Myocyte (in vitro differentiated cells): ENCODE data around the gene IRF4. TPM values are rescaled to one million over a fixed set of nuclear protein-coding genes. Genes with fewer than 3 reads are reported as not detected.
A peak's percentile ranks its signal among the peaks of the same experiment; 100 is the strongest.
"Not testable (repeated sequence)": the region's sequence is repeated elsewhere in the genome, so short reads cannot be mapped to it uniquely, and the experiment has no call there.

Source experiments
- DNase-seq: peaks from one replicate; pipeline ENCODE4 v3.0.0-alpha.2; 2012; ENCODE audit warnings: low read depth
- total RNA-seq: library from RNA; depleted of rRNA; stranded (reverse); fragments of >200 nt; gene quantifications from 2 replicates; pipeline ENCODE4 v1.2.3, GENCODE V29; 2014

The IRF4 gene
- total RNA-seq, 1 donor from 2014 or later, result not detected

- peak; percentile 48 for DNase-seq
These were observed 24.9 kb upstream of the IRF4 start for GRCh38 chr6:366389-367297.

GRCh38 chr6:367298-367794 is 24.2 kb upstream of the IRF4 start:
- no peak for DNase-seq

DNA sequence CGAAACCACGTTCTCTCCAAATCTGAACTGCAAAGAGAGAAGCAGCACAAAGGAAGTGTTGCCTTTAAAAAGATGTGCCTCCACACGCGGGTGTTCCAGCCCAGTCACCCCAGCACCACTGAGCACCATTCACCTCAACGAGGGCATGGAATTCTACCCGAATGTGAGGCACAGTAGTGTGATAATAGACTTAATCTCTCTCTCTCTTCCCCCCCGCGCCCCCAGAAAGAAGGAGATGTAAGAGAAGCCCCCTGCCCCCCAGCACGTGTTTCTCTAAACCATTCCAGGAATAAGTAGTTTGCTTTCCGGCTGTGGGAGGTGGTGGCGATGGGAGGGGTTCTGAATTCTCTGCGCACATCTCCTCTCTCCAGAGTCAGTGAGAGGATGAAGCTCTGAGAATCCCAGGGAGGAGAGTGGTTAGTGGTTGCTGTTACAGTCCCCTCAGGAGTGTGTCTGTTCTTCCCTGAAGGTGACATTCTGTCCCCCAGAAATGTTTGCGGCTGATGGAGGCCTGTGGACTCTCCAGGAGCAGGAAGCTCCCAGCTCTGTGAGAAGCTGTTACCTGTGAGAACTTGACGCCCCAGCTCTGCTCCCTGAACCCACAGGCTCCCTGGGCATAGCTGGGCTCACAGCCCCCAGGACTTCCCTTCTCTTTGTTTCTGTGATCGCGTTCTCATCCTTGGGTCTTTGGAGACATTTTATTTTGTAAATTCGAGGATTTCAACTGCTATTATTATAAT is 23.5 kb upstream of the IRF4 start:
- DNase-seq, result no peak

DNA sequence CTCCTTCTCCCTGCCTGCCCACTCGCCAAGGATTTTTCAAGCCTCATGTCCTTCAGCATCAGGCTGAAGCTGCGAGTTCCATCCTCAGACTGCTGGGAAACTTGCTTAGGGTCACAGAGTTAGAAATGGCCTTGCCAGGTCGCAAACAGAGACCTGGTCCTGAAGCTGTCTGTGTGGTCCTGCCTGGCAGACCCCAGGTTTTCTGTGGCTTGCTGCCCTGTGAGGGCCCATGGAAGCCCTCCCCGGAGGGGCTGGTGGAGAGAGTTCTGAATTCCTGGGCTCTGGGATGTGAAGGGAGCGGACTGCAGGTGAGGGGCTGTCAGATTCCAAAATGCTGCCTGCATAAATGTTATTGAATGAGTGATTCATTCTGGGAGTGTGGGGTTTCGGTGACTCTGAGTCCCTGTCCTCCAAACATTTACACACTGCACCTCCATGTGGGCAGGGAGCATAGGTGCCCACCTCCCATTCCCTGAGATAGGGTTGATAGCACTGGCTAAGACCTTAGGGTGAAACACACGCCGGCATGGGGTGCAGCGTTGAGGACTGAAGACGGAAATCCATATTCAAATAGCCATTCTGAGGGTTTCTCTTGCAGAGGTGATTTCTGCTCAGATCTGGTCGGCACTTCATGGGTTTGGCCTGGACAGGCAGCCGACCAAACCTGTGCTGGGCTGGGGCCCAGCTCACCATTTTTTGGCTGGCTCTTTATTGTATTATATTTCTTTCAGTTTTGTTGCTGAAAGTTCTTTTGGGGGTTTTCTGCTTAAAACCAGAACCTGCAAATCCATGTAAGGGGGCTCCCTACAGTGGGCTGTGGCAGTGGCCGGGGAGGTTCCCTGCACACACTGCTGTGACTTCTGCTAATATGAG is 21.8 kb upstream of the IRF4 start:
- DNase-seq, result no peak

DNA sequence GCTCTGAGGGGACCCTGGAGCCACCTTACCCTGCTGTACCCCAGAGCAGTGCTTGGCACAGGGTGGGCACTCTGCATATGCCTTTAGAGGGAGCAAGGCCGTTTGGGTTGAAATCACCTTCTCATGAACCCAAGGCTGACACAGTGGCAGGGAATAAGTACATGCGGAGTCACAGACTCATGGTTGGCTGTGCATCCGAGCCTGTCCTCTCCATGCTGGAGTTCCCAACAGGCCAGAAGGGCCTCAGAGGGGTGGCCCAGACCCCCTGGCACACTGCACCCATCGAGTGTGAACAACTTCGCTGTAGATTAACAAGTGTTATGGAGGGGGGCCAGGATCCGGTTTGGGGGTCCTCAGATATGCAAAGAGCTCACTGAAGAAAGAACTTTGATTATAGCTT is 21.0 kb upstream of the IRF4 start:
- DNase-seq, result no peak

GRCh38 chr6:371851-372250 is 19.7 kb upstream of the IRF4 start:
- DNase-seq, result not testable (repeated sequence)

DNA sequence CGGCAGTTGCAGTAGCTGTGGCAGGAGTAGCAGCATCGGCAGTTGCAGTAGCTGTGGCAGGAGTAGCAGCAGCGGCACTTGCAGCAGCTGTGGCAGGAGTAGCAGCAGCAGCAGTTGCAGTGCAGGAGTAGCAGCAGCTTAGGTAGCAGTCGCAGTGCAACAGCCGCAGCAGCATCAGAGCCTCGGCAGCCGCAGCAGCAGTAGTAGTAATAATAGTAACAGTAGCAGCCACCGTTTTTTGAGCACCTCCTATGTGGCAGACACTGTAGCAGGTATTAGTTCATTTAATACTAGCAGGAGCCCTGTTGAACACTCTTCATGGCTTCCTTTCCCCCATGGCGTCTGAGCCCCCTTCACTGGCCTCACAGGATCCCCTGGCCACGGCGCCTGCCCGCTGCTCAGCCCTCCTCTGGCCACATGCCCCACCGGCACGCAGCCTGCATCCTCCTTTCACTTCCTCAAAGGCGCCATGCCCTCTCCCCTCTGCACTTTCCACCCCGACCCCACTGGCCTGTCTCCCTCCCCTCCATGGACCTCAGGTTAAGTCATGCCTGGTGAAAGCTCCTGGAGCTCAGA is 19.1 kb upstream of the IRF4 start:
- DNase-seq, result no peak

GRCh38 chr6:373031-373430 is 18.5 kb upstream of the IRF4 start:
- no peak for DNase-seq

GRCh38 chr6:373773-374724 is 17.5 kb upstream of the IRF4 start:
- DNase-seq, result no peak

DNA sequence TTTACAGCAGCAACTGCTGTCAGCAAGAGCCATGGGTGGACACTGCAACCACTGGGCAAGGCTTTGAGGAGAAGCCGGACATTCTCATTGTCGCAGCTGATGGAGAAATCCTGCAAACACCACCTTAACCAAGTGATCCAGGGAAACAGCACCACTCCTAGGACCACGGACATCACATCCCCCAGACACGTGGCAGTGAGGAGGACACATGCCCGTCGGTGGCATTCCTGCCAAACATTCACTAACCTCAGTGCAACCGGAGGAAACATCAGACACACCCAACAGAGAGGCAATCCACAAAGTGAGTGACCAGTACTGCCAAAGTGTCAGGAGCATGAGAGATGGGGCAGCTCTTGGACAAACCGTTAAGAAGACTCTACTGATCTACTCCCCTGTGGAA is 16.6 kb upstream of the IRF4 start:
- no peak for DNase-seq

- no peak for DNase-seq
These were observed 14.5 kb upstream of the IRF4 start for GRCh38 chr6:376827-377640.

DNA sequence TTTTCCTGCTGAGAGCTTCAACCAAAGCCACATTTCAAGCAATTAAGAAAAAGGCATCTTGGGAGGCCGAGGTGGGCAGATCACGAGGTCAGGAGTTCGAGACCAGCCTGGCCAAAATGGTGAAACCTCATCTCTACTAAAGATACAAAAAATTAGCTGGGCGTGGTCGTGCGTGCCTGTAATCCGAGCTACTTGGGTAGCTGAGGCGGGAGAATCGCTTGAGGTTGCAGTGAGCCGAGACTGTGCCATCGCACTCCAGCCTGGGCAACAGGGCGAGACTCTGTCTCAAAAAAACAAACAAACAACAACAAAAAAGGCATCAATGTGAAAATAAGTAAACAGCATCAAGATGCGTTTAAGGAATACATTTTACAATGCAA is 13.9 kb upstream of the IRF4 start:
- not testable (repeated sequence) for DNase-seq

DNA sequence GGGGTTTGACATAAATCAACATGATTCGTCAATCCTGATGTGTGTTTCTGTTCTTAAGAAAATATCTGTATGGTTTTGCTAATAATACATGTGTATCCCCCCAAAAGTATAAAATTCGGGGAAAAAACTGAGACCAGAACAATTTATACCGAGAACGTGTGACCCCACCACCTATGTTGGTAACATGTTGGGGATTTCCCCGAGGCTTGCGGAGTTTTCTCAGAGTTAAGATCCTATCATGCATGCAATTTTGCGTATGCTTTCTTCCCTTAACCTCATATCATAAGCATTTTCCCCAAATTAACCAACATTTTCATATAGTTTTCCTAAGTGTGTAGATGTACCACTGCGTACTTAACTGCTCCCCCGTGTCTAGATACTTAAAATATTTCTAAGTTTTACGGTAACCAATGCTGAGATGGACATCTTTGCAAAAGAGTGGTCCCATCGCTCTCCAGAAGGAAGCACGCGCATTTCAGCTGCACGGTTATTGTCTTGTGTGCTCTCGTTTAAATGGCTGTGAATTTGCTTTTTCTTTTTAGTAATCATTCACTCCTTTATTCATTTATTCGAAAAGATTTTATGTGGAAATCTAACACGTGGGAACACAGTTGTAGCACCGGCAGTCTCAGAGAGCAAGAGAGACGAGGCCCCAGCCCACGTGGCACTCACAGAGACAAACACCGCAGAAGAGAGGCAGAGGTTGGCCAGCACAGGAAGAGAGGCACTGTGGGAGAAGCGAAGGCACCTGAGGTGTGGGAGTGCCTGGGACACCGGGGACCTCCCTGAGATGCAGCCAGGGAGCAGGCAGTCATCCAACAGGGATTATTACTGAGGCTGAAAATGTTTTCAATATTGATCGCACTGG is 13.2 kb upstream of the IRF4 start:
- no peak for DNase-seq

GRCh38 chr6:378958-379409 is 12.6 kb upstream of the IRF4 start:
- DNase-seq, result no peak

- DNase-seq, result no peak
These were observed 12.0 kb upstream of the IRF4 start for GRCh38 chr6:379410-380181.

GRCh38 chr6:380234-381218 is 11.0 kb upstream of the IRF4 start:
- no peak for DNase-seq
